Superior temporal gyrus (tissue), 1 donor: ENCODE data around the gene AMPD2.

Experiments used
- DNase-seq: peaks from one replicate; pipeline ENCODE4 v3.0.0-alpha.2; 2016; ENCODE audit errors: extremely low spot score

The AMPD2 gene

GRCh38 chr1:109630898-109631512 lies 11.4 kb downstream of the AMPD2 start:
- DNase-seq = no peak

- DNase-seq = no peak
These were observed 12.2 kb downstream of the AMPD2 start for GRCh38 chr1:109631513-109632505.

GRCh38 chr1:109632671-109633346 lies 13.2 kb downstream of the AMPD2 start:
- peak; percentile 62 for DNase-seq

- DNase-seq = no peak
These were observed 14.7 kb downstream of the AMPD2 start for GRCh38 chr1:109634292-109634691.

- DNase-seq = no peak
These were observed 15.4 kb downstream of the AMPD2 start for GRCh38 chr1:109634771-109635750.

GRCh38 chr1:109635862-109636200 lies 16.2 kb downstream of the AMPD2 start:
- no peak for DNase-seq

- DNase-seq = no peak
These were observed 16.7 kb downstream of the AMPD2 start for GRCh38 chr1:109636201-109636952.

- no peak for DNase-seq
These were observed 17.8 kb downstream of the AMPD2 start for GRCh38 chr1:109637446-109637845.

GRCh38 chr1:109639063-109639840 lies 19.6 kb downstream of the AMPD2 start:
- DNase-seq = no peak

- no peak for DNase-seq
These were observed 20.2 kb downstream of the AMPD2 start for GRCh38 chr1:109639841-109640184.

- peak; percentile 88 for DNase-seq
These were observed 20.7 kb downstream of the AMPD2 start for GRCh38 chr1:109640285-109640865.

GRCh38 chr1:109641078-109641740 lies 21.6 kb downstream of the AMPD2 start:
- no peak for DNase-seq

GRCh38 chr1:109641861-109642260 lies 22.2 kb downstream of the AMPD2 start:
- no peak for DNase-seq

GRCh38 chr1:109642626-109643025 lies 23.0 kb downstream of the AMPD2 start:
- DNase-seq = no peak

- no peak for DNase-seq
These were observed 24.0 kb downstream of the AMPD2 start for GRCh38 chr1:109643385-109644230.

GRCh38 chr1:109644670-109645069 lies 25.0 kb downstream of the AMPD2 start:
- no peak for DNase-seq

GRCh38 chr1:109649491-109649914 lies 29.9 kb downstream of the AMPD2 start:
- DNase-seq = peak; percentile 68

- DNase-seq = no peak
These were observed 31.0 kb downstream of the AMPD2 start for GRCh38 chr1:109650609-109651008.
